K562 (cell line): ENCODE data around the gene RBMS1. TPM values are rescaled to one million over a fixed set of nuclear protein-coding genes. Genes with fewer than 3 reads are reported as not detected.

ENCODE experiments used
- ATAC-seq: fragments of 200-7000 bp; cut with Tn5 transposase; 3 replicates; pipeline ENCODE4 v1.9.1; 2020; ENCODE audit warnings: moderate library complexity
- BruUV-seq: library from RNA; stranded (reverse); fragments of 400-500 nt; replicated peaks from 2 replicates; lab custom pipeline; 2021; lab: Mats Ljungman, UMichigan
- CTCF ChIA-PET: fragments of 300-600 bp; formaldehyde crosslinking; extraction: SDS; loops from one replicate; lab custom pipeline; 2021; ENCODE audit warnings: low intra/inter-chr PET ratio; lab: Yijun Ruan, JAX
- POLR2A ChIA-PET: fragments of 300-600, 350-650 bp; sonication (Branson Sonifier 250); formaldehyde crosslinking; extraction: SDS; loops from one replicate; lab custom pipeline; 2021; ENCODE audit warnings: antibody characterized with exemption, inconsistent platforms; lab: Yijun Ruan, JAX
- DNase-seq, 4 experiments: peaks; one replicate each; pipeline versions ENCODE4 v3.0.0 to v3.0.0-alpha.2; 2011 to 2018; ENCODE audit warnings: low spot score in 3 of 4, mixed read lengths in 3 of 4; ENCODE audit errors: extremely low read depth in 1 of 4
- FAIRE-seq: peaks from 2 replicates; lab custom pipeline; 2011; peaks lifted over from hg19 to GRCh38; lab: Jason Lieb, UNC
- H2AFZ ChIP-seq: 2 replicates; pipeline ENCODE4 v1.6.0; 2011; ENCODE audit warnings: low read depth, low read length, control low read depth, inconsistent platforms
- H3K27ac ChIP-seq: fragments of 200-600 bp; 3 replicates; pipeline ENCODE4 v1.8.0; 2011; ENCODE audit warnings: low read depth, mild to moderate bottlenecking, control low read depth, inconsistent platforms, low read length, moderate library complexity, mixed read lengths; ENCODE audit errors: extremely low read depth
- H3K27me3 ChIP-seq, 2 experiments: fragments of 300-600 bp in 1 of 2; 2 replicates in 1 of 2; 3 replicates in 1 of 2; pipeline versions ENCODE4 v1.6.0 to v1.8.0; 2011; ENCODE audit warnings: inconsistent platforms in 2 of 2, low read length in 2 of 2, mild to moderate bottlenecking in 1 of 2, mixed read lengths in 1 of 2, moderate library complexity in 1 of 2; ENCODE audit not compliant: control insufficient read depth in 2 of 2, insufficient read depth in 2 of 2
- H3K36me3 ChIP-seq: fragments of 300-600 bp; 3 replicates; pipeline ENCODE4 v1.8.0; 2011; ENCODE audit warnings: mild to moderate bottlenecking, low read length, inconsistent platforms; ENCODE audit not compliant: control insufficient read depth, insufficient read depth
- H3K4me1 ChIP-seq, 2 experiments: fragments of 200-600 bp in 1 of 2; replicated peaks in 1 of 2; 2 replicates in 1 of 2; 3 replicates in 1 of 2; pipeline versions ENCODE4 v1.5.1 to v1.8.0; 2011; ENCODE audit warnings: inconsistent platforms in 2 of 2, low read length in 2 of 2, mild to moderate bottlenecking in 1 of 2, mixed read lengths in 1 of 2, moderate library complexity in 1 of 2; ENCODE audit not compliant: control insufficient read depth in 2 of 2, insufficient read depth in 2 of 2
- H3K4me2 ChIP-seq: 2 replicates; pipeline ENCODE4 v1.6.1; 2011; ENCODE audit warnings: low read length, control low read depth, inconsistent platforms, mixed read lengths; ENCODE audit not compliant: insufficient read depth
- H3K4me3 ChIP-seq: fragments of 200-600 bp; sonication (generic), shearing (Covaris generic); 2 replicates; pipeline ENCODE4 v1.5.1; 2016; ENCODE audit warnings: control low read depth, inconsistent platforms
- H3K79me2 ChIP-seq: fragments of 200-600 bp; 3 replicates; pipeline ENCODE4 v1.8.0; 2011; ENCODE audit warnings: low read length, inconsistent platforms; ENCODE audit not compliant: control insufficient read depth, insufficient read depth
- H3K9ac ChIP-seq, 2 experiments: 2 replicates each; pipeline versions ENCODE4 v1.6.0 to v1.6.1; 2011; ENCODE audit warnings: low read depth in 2 of 2, low read length in 2 of 2, control low read depth in 1 of 2, inconsistent platforms in 1 of 2, mild to moderate bottlenecking in 1 of 2, mixed read lengths in 1 of 2; ENCODE audit not compliant: insufficient read depth in 1 of 2
- H3K9me1 ChIP-seq: one replicate; pipeline ENCODE4 v1.6.0; 2011; ENCODE audit warnings: inconsistent platforms, mild to moderate bottlenecking, low read length, moderate library complexity; ENCODE audit not compliant: control insufficient read depth, insufficient read depth
- H3K9me3 ChIP-seq: replicated peaks from 2 replicates; pipeline ENCODE4 v1.5.1; 2011; ENCODE audit warnings: low read depth, low read length, inconsistent platforms; ENCODE audit not compliant: control insufficient read depth, insufficient read depth
- H4K20me1 ChIP-seq: replicated peaks from 2 replicates; pipeline ENCODE4 v1.6.1; 2011; ENCODE audit warnings: low read length, inconsistent platforms, mixed read lengths; ENCODE audit not compliant: control insufficient read depth, insufficient read depth
- CHD7 ChIP-seq: fragments of 200-600 bp; sonication (generic); IDR thresholded peaks from one replicate; pipeline ENCODE4 v1.6.1; 2012; ENCODE audit warnings: mild to moderate bottlenecking, low read depth, low read length, inconsistent platforms
- CTBP1 ChIP-seq: fragments of 450-650 bp; IDR thresholded peaks from 2 replicates; pipeline ENCODE4 v1.6.1; 2016; ENCODE audit warnings: borderline replicate concordance
- NR2F6 ChIP-seq: fragments of 450-650 bp; formaldehyde crosslinking; IDR thresholded peaks from 2 replicates; pipeline ENCODE4 v1.4.0; 2020; ENCODE audit warnings: mild to moderate bottlenecking
- NR4A1 ChIP-seq, 2 experiments: fragments of 250-450 bp in 1 of 2; fragments of 450-650 bp in 1 of 2; sonication (Bioruptor Pico) in 1 of 2; IDR thresholded peaks; 2 replicates each; pipeline versions ENCODE4 v1.4.0 to v1.6.1; 2016 to 2020; ENCODE audit warnings: mild to moderate bottlenecking in 2 of 2, missing compliant biosample characterization in 1 of 2, missing genetic modification characterization in 1 of 2, moderate library complexity in 1 of 2
- PHF20 ChIP-seq: fragments of 450-650 bp; IDR thresholded peaks from 2 replicates; pipeline ENCODE4 v1.6.1; 2018; ENCODE audit not compliant: partially characterized antibody
- PRPF4 ChIP-seq: fragments of 200-400 bp; formaldehyde crosslinking; IDR thresholded peaks from one replicate; pipeline ENCODE4 v1.6.1; 2017; ENCODE audit warnings: low read length, low read depth, mild to moderate bottlenecking; ENCODE audit not compliant: insufficient read depth, poor library complexity, severe bottlenecking
- TEAD4 ChIP-seq, 2 experiments: sonication (generic) in 1 of 2; formaldehyde crosslinking in 1 of 2; IDR thresholded peaks; 2 replicates each; pipeline versions ENCODE4 v1.6.1 to v1.8.0; 2012 to 2022; ENCODE audit warnings: borderline replicate concordance in 1 of 2, inconsistent platforms in 1 of 2, low read length in 1 of 2, mild to moderate bottlenecking in 1 of 2, missing genetic modification reagents in 1 of 2
- THAP7 ChIP-seq: fragments of 250-450 bp; sonication (Bioruptor Pico); IDR thresholded peaks from 2 replicates; pipeline ENCODE4 v1.5.0; 2021
- ZNF197 ChIP-seq: fragments of 200-800 bp; sonication (Bioruptor generic); IDR thresholded peaks from 2 replicates; pipeline ENCODE4 v1.6.1; 2016; ENCODE audit warnings: low read depth, missing genetic modification characterization, missing compliant biosample characterization
- ZNF311 ChIP-seq: fragments of 250-450 bp; sonication (Bioruptor Pico); IDR thresholded peaks from 2 replicates; pipeline ENCODE4 v1.4.0; 2020; ENCODE audit warnings: mild to moderate bottlenecking, moderate library complexity
- in situ Hi-C: fragments of 300-500 bp; cut with MboI; formaldehyde crosslinking; loops from 4 replicates; pipeline ENCODE4 v1.15.0; 2018; ENCODE audit warnings: inconsistent platforms, mixed read lengths
- intact Hi-C: fragments of 100-400 bp; cut with micrococcal nuclease; formaldehyde crosslinking; loops from 2 replicates; pipeline ENCODE4 v1.14.2; 2022
- polyA plus RNA-seq, 8 experiments: library from polyadenylated mRNA; depleted of rRNA in 4 of 8; stranded (reverse) in 5 of 8; unstranded in 3 of 8; fragments of >200 nt; fragmentation: Nextera tagmentation in 2 of 8; fragmentation: Illumina TruSeq in 1 of 8; extraction: Ambion mirVana in 2 of 8; extraction: Trizol in 1 of 8; gene quantifications; 2 replicates each; pipeline versions ENCODE4 v1.2.1 to v1.2.3, GENCODE V29; 2011 to 2014; ENCODE audit warnings: inconsistent platforms in 1 of 8, missing spikeins in 1 of 8
- total RNA-seq, 7 experiments: library from RNA; depleted of rRNA in 6 of 7; stranded (reverse); fragments of >200 nt in 6 of 7; fragmentation: Illumina TruSeq in 2 of 7; extraction: Trizol in 2 of 7; gene quantifications; 2 replicates each; pipeline versions ENCODE4 v1.2.1 to v1.2.3, GENCODE V29; 2011 to 2021; ENCODE audit warnings: low replicate concordance in 1 of 7

RBMS1 gene
- total and polyA plus RNA-seq, 9 of the 15 experiments (the other 6 are each of a cell fraction or from before 2014, with no cell fraction given) = 0.04 to 0.31 (median 0.09) TPM; not detected in 6

GRCh38 chr2:160294889-160295288 is 198.7 kb downstream of the RBMS1 start:
- no TSS peak for BruUV-seq
- no peak overlapping the region for H2AFZ ChIP-seq
- no peak overlapping the region for H3K4me2 ChIP-seq
- H3K9ac ChIP-seq = no peak overlapping the region
- FAIRE-seq (no peak), ATAC-seq (no peak), DNase-seq (no peak)
- ChIA-PET POLR2A (no interaction called here), CTCF (no interaction called here)
- no peak overlapping the region for H3K27ac ChIP-seq
- H3K9me1 ChIP-seq = no peaks in the 10 kb centered on the region
- no peaks in the 10 kb centered on the region for H4K20me1 ChIP-seq
- no peaks in the 10 kb centered on the region for H3K27me3 ChIP-seq
- no peaks in the 10 kb centered on the region for H3K9me3 ChIP-seq
- H3K36me3 ChIP-seq = no peaks in the 10 kb centered on the region
- intact Hi-C loops = no loop called here
- in situ Hi-C loops = no loop called here
- H3K4me3 ChIP-seq = no peak overlapping the region
- no peaks in the 10 kb centered on the region for H3K4me1 ChIP-seq
- no peaks in the 10 kb centered on the region for H3K79me2 ChIP-seq
- TF ChIP-seq NR2F6 (CRISPR knock-in tag) (no peak), ZNF311 (CRISPR knock-in tag) (no peak), NR4A1 (CRISPR knock-in tag; IDR thresholded peaks at IDR 0.05) (no peak), NR4A1 (tag; IDR thresholded peaks at IDR 0.05) (no peak), PHF20 (no peak), CTBP1 (no peak), THAP7 (CRISPR knock-in tag) (no peak), PRPF4 (no peak), ZNF197 (CRISPR knock-in tag) (no peak), TEAD4 (IDR thresholded peaks at IDR 0.05; ENCODE audit: low read length) (no peak), TEAD4 (CRISPR knock-in tag; IDR thresholded peaks at IDR 0.05; ENCODE audit: borderline replicate concordance) (no peak), CHD7 (no peak)
